Right lobe of liver (tissue), 6 donors: ENCODE measurements around the gene DENND2A. TPM values are rescaled to one million over a fixed set of nuclear protein-coding genes. Genes with fewer than 3 reads are reported as not detected.
"Not testable (repeated sequence)": the region's sequence is repeated elsewhere in the genome, so short reads cannot be mapped to it uniquely, and the experiment has no call there.

ENCODE experiments used
- ATAC-seq, 4 donors: fragments of 200-7000 bp; cut with Tn5 transposase; one replicate each; pipeline ENCODE4 v1.9.1; 2020; ENCODE audit warnings: mild to moderate bottlenecking in 4 of 4, moderate library complexity in 4 of 4
- DNase-seq, 3 donors: peaks; one replicate each; pipeline ENCODE4 v3.0.0-alpha.2; 2020
- H3K27ac ChIP-seq, 3 donors: fragments of 200-600 bp; one replicate each; pipeline ENCODE4 v1.8.0; 2022
- H3K27me3 ChIP-seq, 2 donors: fragments of 200-600 bp; one replicate each; pipeline ENCODE4 v1.8.0; 2022
- H3K36me3 ChIP-seq, 4 donors: fragments of 200-600 bp; sonication (generic) in 1 of 4; one replicate each; pipeline versions ENCODE4 v1.5.1 to v1.8.0; 2017 to 2022; ENCODE audit warnings: control low read depth in 1 of 4
- H3K4me1 ChIP-seq, 4 donors: fragments of 200-600 bp; sonication (generic) in 1 of 4; one replicate each; pipeline versions ENCODE4 v1.5.1 to v1.8.0; 2017 to 2022; ENCODE audit warnings: control low read depth in 1 of 4
- H3K4me3 ChIP-seq, 3 donors: fragments of 200-600 bp; one replicate each; pipeline ENCODE4 v1.8.0; 2022
- H3K9me3 ChIP-seq, 4 donors: fragments of 200-600 bp; sonication (generic) in 1 of 4; one replicate each; pipeline versions ENCODE4 v1.5.1 to v1.8.0; 2017 to 2022; ENCODE audit warnings: control low read depth in 1 of 4
- CTCF ChIP-seq, 4 donors: fragments of 200-600 bp in 3 of 4; fragments of 450-650 bp in 1 of 4; IDR thresholded peaks; one replicate each; pipeline versions ENCODE4 v1.5.1 to v1.8.0; 2016 to 2022; ENCODE audit warnings: antibody characterized with exemption in 4 of 4, mild to moderate bottlenecking in 2 of 4
- POLR2A ChIP-seq: fragments of 450-650 bp; IDR thresholded peaks from one replicate; pipeline ENCODE4 v1.6.1; 2017; ENCODE audit warnings: antibody characterized with exemption, mild to moderate bottlenecking
- WGBS: methylation state at CpG from one replicate; pipeline ENCODE4 v1.1.6; 2018; ENCODE audit warnings: low coverage, low lambda C conversion rate; ENCODE audit not compliant: insufficient coverage; ENCODE audit errors: missing lambda C conversion rate; 5-methylcytosine and 5-hydroxymethylcytosine counted together
- intact Hi-C, 2 donors: fragments of 100-400 bp; cut with DNase I; formaldehyde crosslinking; loops; one replicate each; pipeline versions ENCODE4 v1.11.2 to v1.14.1; 2022
- total RNA-seq, 6 experiments: library from RNA; depleted of rRNA in 2 of 6; stranded (reverse); fragments of >200 nt in 2 of 6; fragmentation: NEBNext Ultra II Directional in 3 of 6; extraction: Animal tissue kit (Norgen Biotek cat#: 25700) in 3 of 6; gene quantifications; one replicate each; pipeline versions ENCODE4 v1.1.0 to v1.2.4, GENCODE V29; 2016 to 2023
- donor health status: DM: no; HTN: yes; CAD: no.
- donor health status: DM: no; HTN: no; CAD: no.
- donor health status: DM: no; HTN: no; CAD: no.
- donor health status: DM: no; HTN: yes; CAD: no.
- donor health status: DM: no; HTN: yes; CAD: no.

Gene DENND2A
- total RNA-seq, 6 experiments from 2014 or later = 1.4 to 3.6 (median 2.4) TPM

DNA sequence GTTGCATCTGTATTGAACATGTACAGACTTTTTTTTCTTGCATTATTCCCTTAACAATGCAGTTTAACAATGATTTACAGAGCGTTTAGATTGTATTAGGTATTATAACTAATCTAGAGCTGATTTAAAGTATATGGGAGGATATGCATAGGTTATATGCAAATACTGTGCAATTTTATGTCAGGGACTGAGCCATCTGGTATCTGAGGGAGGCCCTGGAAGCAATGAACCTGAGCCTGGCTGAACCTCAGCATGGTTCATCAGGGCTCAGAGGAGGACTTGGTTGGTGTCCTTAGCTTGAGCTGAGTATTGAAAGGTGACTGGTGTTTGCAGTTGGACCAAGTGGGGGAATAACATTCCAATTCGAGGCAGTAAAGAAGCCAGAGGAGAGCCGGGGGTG is 36.9 kb upstream of the DENND2A start:
- Histone ChIP-seq H3K4me1 (peaks cover 0 to 10% (median 0%) of the 10 kb centered on the region in 4 donors), H3K27me3 (no peaks in the 10 kb centered on the region), H3K4me3 (no peak overlapping the region), H3K27ac (no peak overlapping the region), H3K36me3 (no peaks in the 10 kb centered on the region), H3K9me3 (no peaks in the 10 kb centered on the region)
- intact Hi-C loops = no loop called here
- no peak for DNase-seq
- no peak for ATAC-seq
- TF ChIP-seq CTCF (IDR thresholded peaks at IDR 0.05) (no peak), POLR2A (no peak)
- 81% methylated on average over 3 of the region's 3 CpGs for WGBS

DNA sequence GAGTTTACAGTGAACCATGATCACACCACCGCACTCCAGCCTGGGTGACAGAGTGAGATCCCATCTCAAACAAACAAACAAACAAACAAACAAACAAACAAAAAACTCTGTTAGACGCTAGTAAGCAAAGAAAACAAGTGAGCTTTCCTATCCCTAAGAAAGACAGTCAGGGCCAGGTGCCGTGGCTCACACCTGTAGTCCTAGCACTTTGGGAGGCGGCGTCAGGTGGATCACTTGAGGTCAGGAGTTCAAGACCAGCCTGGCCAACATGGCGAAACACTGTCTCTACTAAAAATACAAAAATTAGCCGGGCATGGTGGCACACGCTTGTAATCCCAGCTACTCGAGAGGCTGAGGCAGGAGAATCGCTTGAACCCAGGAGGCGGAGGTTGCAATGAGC is 36.3 kb upstream of the DENND2A start:
- intact Hi-C loops, ATAC-seq, H3K4me1 ChIP-seq, H3K36me3 ChIP-seq, H3K9me3 ChIP-seq, H3K27ac ChIP-seq, H3K27me3 ChIP-seq, H3K4me3 ChIP-seq: not testable (repeated sequence)
- peak in 1 of 3 donors; percentile 24 for DNase-seq
- WGBS = 97% methylated on average over 9 of the region's 11 CpGs

DNA sequence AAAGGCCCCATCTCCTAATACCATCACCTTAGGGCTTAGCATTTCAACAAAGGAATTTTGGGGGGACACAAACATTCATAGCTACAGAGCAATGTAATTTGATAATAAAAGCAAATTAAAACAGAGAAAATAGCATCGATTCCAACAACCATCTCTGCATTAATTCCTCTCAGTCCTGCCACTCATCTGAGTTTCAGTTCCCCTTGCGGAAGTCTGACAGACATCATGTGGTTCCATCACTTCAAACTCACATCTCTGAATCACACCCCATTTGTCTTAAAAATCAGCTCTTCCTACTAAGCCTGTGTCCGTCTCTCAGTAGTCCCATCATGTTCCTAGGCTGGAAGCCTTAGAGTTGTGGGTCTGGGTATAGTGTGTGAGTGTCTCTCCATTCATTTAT is 35.7 kb upstream of the DENND2A start:
- Histone ChIP-seq H3K27ac (no peak overlapping the region), H3K36me3 (no peaks in the 10 kb centered on the region), H3K4me3 (no peak overlapping the region), H3K27me3 (no peaks in the 10 kb centered on the region), H3K9me3 (no peaks in the 10 kb centered on the region), H3K4me1 (peaks cover 0 to 10% (median 0%) of the 10 kb centered on the region in 4 donors)
- 67% methylated on average over 3 of the region's 3 CpGs for WGBS
- intact Hi-C loops = no loop called here
- no peak for ATAC-seq
- no peak for TF ChIP-seq CTCF (IDR thresholded peaks at IDR 0.05)
- TF ChIP-seq POLR2A = no peak
- DNase-seq = peak in 1 of 3 donors; percentile 3

GRCh38 chr7:140675726-140676125 is 35.1 kb upstream of the DENND2A start:
- TF ChIP-seq POLR2A (no peak), CTCF (IDR thresholded peaks at IDR 0.05) (no peak)
- Histone ChIP-seq H3K4me3 (no peak overlapping the region), H3K27ac (no peak overlapping the region), H3K9me3 (no peaks in the 10 kb centered on the region), H3K27me3 (no peaks in the 10 kb centered on the region), H3K36me3 (no peaks in the 10 kb centered on the region), H3K4me1 (peaks cover 0 to 10% (median 0%) of the 10 kb centered on the region in 4 donors)
- no peak for ATAC-seq
- 94% methylated on average over 3 of the region's 4 CpGs for WGBS
- intact Hi-C loops = no loop called here
- no peak for DNase-seq

- Histone ChIP-seq H3K4me3 (no peak overlapping the region), H3K36me3 (no peaks in the 10 kb centered on the region), H3K4me1 (peaks cover 0 to 10% (median 0%) of the 10 kb centered on the region in 4 donors), H3K27ac (no peak overlapping the region), H3K27me3 (no peaks in the 10 kb centered on the region), H3K9me3 (no peaks in the 10 kb centered on the region)
- DNase-seq (no peak), ATAC-seq (peak; percentile 66 to 79 (median 74))
- intact Hi-C loops = no loop called here
- TF ChIP-seq CTCF (IDR thresholded peaks at IDR 0.05) (peak in 3 of 4 donors; percentile 42 to 60 (median 52)), POLR2A (no peak)
- 48% methylated on average over 8 of the region's 8 CpGs for WGBS
These were observed 34.5 kb upstream of the DENND2A start for GRCh38 chr7:140674899-140675701.
